CD4-positive, alpha-beta memory T cell (primary cell): ENCODE measurements around the gene SUCLG2. TPM values are rescaled to one million over a fixed set of nuclear protein-coding genes. Genes with fewer than 3 reads are reported as not detected.

Source experiments
- CTCF ChIA-PET: fragments of 350-600 bp; sonication (Branson Sonifier 250); formaldehyde crosslinking; loops from one replicate; lab custom pipeline; 2021; ENCODE audit warnings: inconsistent platforms; ENCODE audit not compliant: partially characterized antibody; lab: Charles Lee
- POLR2A ChIA-PET: fragments of 350-600 bp; sonication (Branson Sonifier 250); formaldehyde crosslinking; loops from one replicate; lab custom pipeline; 2021; ENCODE audit not compliant: partially characterized antibody; lab: Charles Lee
- DNase-seq, 5 donors: peaks; one replicate each; pipeline versions ENCODE4 v3.0.0 to v3.0.0-alpha.2; 2020 to 2022; ENCODE audit warnings: mixed read lengths in 1 of 5
- H3K27ac ChIP-seq: one replicate; pipeline ENCODE4 v1.7.0; 2013; ENCODE audit warnings: low read depth, low read length
- H3K27me3 ChIP-seq: 2 replicates; pipeline ENCODE4 v1.7.0; 2013; ENCODE audit warnings: mild to moderate bottlenecking, low read length, moderate library complexity; ENCODE audit not compliant: insufficient read depth
- H3K36me3 ChIP-seq: 2 replicates; pipeline ENCODE4 v1.7.0; 2013; ENCODE audit warnings: mild to moderate bottlenecking, low read length, moderate library complexity; ENCODE audit not compliant: insufficient read depth
- H3K4me1 ChIP-seq: 2 replicates; pipeline ENCODE4 v1.7.0; 2013; ENCODE audit warnings: mild to moderate bottlenecking, low read length, moderate library complexity; ENCODE audit not compliant: insufficient read depth
- H3K4me3 ChIP-seq, 2 donors: one replicate each; pipeline ENCODE4 v1.7.0; 2013; ENCODE audit warnings: low read length in 2 of 2, mild to moderate bottlenecking in 1 of 2
- H3K9me3 ChIP-seq, 2 donors: one replicate each; pipeline ENCODE4 v1.7.0; 2013; ENCODE audit warnings: low read length in 2 of 2, control low read depth in 1 of 2; ENCODE audit not compliant: control insufficient read depth in 1 of 2
- H3K27ac Mint-ChIP-seq, 7 donors: one replicate each; pipeline ENCODE4 v1.8.0; 2020 to 2021; ENCODE audit warnings: mixed read lengths in 7 of 7, mild to moderate bottlenecking in 6 of 7, inconsistent platforms in 3 of 7, moderate library complexity in 3 of 7
- H3K27me3 Mint-ChIP-seq, 2 donors: one replicate each; pipeline ENCODE4 v1.8.0; 2020 to 2021; ENCODE audit warnings: mixed read lengths in 2 of 2
- H3K36me3 Mint-ChIP-seq, 2 donors: one replicate each; pipeline ENCODE4 v1.8.0; 2020 to 2021; ENCODE audit warnings: mixed read lengths in 2 of 2, inconsistent platforms in 1 of 2, mild to moderate bottlenecking in 1 of 2
- H3K4me1 Mint-ChIP-seq, 4 donors: one replicate each; pipeline ENCODE4 v1.8.0; 2020 to 2021; ENCODE audit warnings: mixed read lengths in 4 of 4, mild to moderate bottlenecking in 1 of 4
- H3K4me3 Mint-ChIP-seq, 8 donors: one replicate each; pipeline ENCODE4 v1.8.0; 2020 to 2021; ENCODE audit warnings: mixed read lengths in 8 of 8, mild to moderate bottlenecking in 7 of 8, moderate library complexity in 6 of 8, inconsistent platforms in 3 of 8
- H3K9me3 Mint-ChIP-seq, 8 donors: one replicate each; pipeline ENCODE4 v1.8.0; 2020 to 2021; ENCODE audit warnings: mixed read lengths in 8 of 8, mild to moderate bottlenecking in 5 of 8, inconsistent platforms in 3 of 8, moderate library complexity in 1 of 8
- intact Hi-C: fragments of 100-400 bp; cut with micrococcal nuclease; formaldehyde crosslinking; loops from one replicate; pipeline ENCODE4 v1.15.1; 2023
- polyA plus RNA-seq, 2 donors: library from polyadenylated mRNA; unstranded; fragments of 300-500 nt; fragmentation: Illumina TruSeq; gene quantifications; one replicate each; pipeline ENCODE4 v1.2.3, GENCODE V29; 2021
- total RNA-seq, 2 experiments: library from RNA; stranded (reverse); gene quantifications; one replicate each; pipeline ENCODE4 v1.2.3, GENCODE V29; 2021

SUCLG2 gene
- total and polyA plus RNA-seq, 4 experiments from 2014 or later = 46.1 to 114 (median 56.8) TPM

DNA sequence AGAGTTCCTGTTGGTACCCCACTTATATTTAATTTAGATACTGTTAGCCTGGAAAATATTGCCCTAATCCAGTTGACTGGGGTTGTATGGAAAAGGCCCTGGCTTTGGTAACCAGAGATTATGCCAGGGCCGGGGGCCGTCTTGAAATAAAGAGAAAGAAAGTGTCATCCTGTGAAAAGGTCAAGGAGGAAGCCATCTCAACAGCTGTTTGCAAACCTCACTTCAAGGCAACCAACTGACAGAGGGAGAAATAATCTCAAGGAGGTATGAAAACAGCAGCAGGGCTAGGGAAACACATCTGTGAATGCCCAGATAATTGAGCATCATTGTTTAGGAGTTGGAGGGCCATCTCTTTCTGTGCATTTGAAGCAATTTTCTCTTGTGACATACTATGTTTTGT is 190.8 kb downstream of the SUCLG2 start:
- H3K9me3 Mint-ChIP-seq = no peaks in the 10 kb centered on the region
- peaks cover 58 to 70% of the 10 kb centered on the region in 2 donors for H3K36me3 Mint-ChIP-seq

DNA sequence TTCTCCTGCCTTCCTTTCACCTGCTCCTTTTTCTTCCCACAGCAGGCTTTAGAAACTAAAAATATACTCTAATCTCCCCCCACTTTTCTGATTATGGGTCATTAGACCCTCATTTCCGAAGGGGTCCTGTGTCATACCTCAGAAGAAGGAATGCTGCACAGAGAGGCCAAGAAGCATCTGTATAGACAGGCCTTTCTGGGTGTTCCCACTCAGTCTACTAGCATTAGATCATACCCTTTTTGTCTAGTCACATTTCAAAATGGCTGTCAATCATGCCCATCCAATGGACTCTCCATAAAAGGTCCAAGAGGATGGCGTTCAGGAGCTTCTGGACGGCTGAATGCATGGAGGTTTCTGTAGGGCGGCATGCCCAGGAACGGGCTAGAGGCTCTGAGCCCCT is 192.2 kb downstream of the SUCLG2 start:
- ChIA-PET CTCF (no interaction called here), POLR2A (no interaction called here)
- H3K36me3 Mint-ChIP-seq = peaks cover 54 to 61% of the 10 kb centered on the region in 2 donors
- Histone ChIP-seq H3K36me3 (no peaks in the 10 kb centered on the region), H3K9me3 (no peaks in the 10 kb centered on the region), H3K27ac (no peak overlapping the region), H3K4me3 (no peak overlapping the region), H3K4me1 (no peaks in the 10 kb centered on the region), H3K27me3 (no peaks in the 10 kb centered on the region)
- H3K27ac Mint-ChIP-seq = peak overlapping the region in 1 of 7 donors; percentile 54
- intact Hi-C loops = no loop called here
- DNase-seq = no peak
- peak overlapping the region in 1 of 8 donors; percentile 26 for H3K4me3 Mint-ChIP-seq
- no peaks in the 10 kb centered on the region for H3K27me3 Mint-ChIP-seq
- H3K9me3 Mint-ChIP-seq = peaks cover 0 to 2% (median 0%) of the 10 kb centered on the region in 8 donors
- peaks cover 5 to 12% (median 9%) of the 10 kb centered on the region in 4 donors for H3K4me1 Mint-ChIP-seq

More for the DNA sequence above, 190.8 kb downstream of the SUCLG2 start:
- no peak overlapping the region for H3K4me3 ChIP-seq
- no peak for DNase-seq
- no peaks in the 10 kb centered on the region for H3K9me3 ChIP-seq
- H3K36me3 ChIP-seq = no peaks in the 10 kb centered on the region
- Mint-ChIP-seq H3K27me3 (no peaks in the 10 kb centered on the region), H3K4me1 (peaks cover 4 to 8% (median 7%) of the 10 kb centered on the region in 4 donors), H3K4me3 (no peak overlapping the region), H3K27ac (peak overlapping the region in 2 of 7 donors; percentile 18 to 25)
- intact Hi-C loops = no loop called here
- CTCF ChIA-PET = no interaction called here
- no peaks in the 10 kb centered on the region for H3K4me1 ChIP-seq
- H3K27ac ChIP-seq = no peak overlapping the region
- H3K27me3 ChIP-seq = no peaks in the 10 kb centered on the region
- POLR2A ChIA-PET = no interaction called here

DNA sequence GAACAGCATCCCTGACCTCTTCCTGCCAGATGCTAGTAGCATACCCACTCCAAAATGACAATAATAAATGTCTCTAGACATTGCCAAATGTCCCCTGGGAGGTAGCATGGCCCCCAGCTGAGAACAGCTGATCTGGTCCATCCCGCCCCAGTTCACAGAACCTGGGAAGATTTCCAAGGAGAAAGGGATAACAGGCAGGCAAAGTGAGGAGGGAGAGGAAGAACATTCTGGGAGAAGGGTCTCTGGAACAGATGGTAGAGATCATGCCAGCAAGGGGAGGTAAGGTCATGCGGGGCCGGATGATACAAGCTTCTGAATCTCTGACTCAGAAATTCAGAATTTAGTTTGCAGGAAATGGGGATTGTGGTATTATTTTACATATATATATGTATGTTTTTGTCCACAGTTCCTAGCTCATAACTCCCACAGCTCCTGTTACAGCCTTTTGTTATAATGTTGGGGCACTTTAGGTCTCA is 192.7 kb downstream of the SUCLG2 start:
- H3K36me3 Mint-ChIP-seq = peaks cover 52 to 59% of the 10 kb centered on the region in 2 donors
- no peaks in the 10 kb centered on the region for H3K27me3 ChIP-seq
- H3K4me1 ChIP-seq = no peaks in the 10 kb centered on the region
- no peaks in the 10 kb centered on the region for H3K27me3 Mint-ChIP-seq
- H3K4me1 Mint-ChIP-seq = peaks cover 5 to 12% (median 9%) of the 10 kb centered on the region in 4 donors
- no peaks in the 10 kb centered on the region for H3K9me3 ChIP-seq
- H3K9me3 Mint-ChIP-seq = peaks cover 0 to 2% (median 0%) of the 10 kb centered on the region in 8 donors
- H3K36me3 ChIP-seq = no peaks in the 10 kb centered on the region
- H3K27ac Mint-ChIP-seq = peak overlapping the region in 1 of 7 donors; percentile 4
- H3K27ac ChIP-seq = no peak overlapping the region
- H3K4me3 ChIP-seq = no peak overlapping the region
- intact Hi-C loops = no loop called here
- DNase-seq = no peak
- no peak overlapping the region for H3K4me3 Mint-ChIP-seq
- ChIA-PET CTCF (no interaction called here), POLR2A (no interaction called here)

DNA sequence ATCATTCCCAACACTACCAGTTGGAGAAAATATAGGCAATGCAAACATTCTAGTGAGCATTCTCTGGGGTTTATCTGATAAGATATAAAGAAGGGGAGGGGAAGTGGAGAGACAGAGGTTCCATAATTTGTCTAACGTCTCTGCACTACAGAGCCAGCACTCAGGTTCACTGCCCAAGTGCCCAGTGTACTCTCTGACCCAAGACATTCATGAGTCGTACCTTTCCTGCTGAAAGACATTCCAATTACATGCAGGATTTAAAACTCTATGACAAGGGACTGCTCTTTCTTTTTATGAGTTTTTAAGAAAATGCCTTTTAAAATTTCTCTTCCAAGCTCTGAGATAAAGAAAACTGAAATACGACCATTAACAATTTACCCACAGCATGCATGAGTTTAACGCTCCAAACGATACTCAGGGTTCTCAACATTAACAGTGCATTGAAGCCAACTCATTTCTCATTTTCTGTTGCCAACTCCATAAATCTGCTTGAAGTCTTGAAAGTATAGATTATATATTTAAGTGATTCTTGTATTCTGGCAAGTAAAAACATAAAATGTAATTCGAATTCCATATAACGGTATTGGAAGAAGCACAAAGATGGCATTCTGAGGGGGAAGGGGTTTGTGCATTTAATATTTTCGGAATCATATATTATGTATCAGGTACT is 193.4 kb downstream of the SUCLG2 start:
- peaks cover 5 to 14% (median 9%) of the 10 kb centered on the region in 4 donors for H3K4me1 Mint-ChIP-seq
- H3K27ac Mint-ChIP-seq = peak overlapping the region in 1 of 7 donors; percentile 9
- H3K4me3 Mint-ChIP-seq = no peak overlapping the region
- no peak for DNase-seq
- H3K27me3 Mint-ChIP-seq = no peaks in the 10 kb centered on the region
- H3K9me3 Mint-ChIP-seq = peaks cover 0 to 2% (median 0%) of the 10 kb centered on the region in 8 donors
- H3K9me3 ChIP-seq = no peaks in the 10 kb centered on the region
- H3K36me3 Mint-ChIP-seq = peaks cover 47 to 62% of the 10 kb centered on the region in 2 donors
- intact Hi-C loops = no loop called here
- CTCF ChIA-PET = no interaction called here
- no peaks in the 10 kb centered on the region for H3K4me1 ChIP-seq
- no peaks in the 10 kb centered on the region for H3K36me3 ChIP-seq
- no peak overlapping the region for H3K4me3 ChIP-seq
- POLR2A ChIA-PET = no interaction called here
- no peaks in the 10 kb centered on the region for H3K27me3 ChIP-seq
- H3K27ac ChIP-seq = no peak overlapping the region

DNA sequence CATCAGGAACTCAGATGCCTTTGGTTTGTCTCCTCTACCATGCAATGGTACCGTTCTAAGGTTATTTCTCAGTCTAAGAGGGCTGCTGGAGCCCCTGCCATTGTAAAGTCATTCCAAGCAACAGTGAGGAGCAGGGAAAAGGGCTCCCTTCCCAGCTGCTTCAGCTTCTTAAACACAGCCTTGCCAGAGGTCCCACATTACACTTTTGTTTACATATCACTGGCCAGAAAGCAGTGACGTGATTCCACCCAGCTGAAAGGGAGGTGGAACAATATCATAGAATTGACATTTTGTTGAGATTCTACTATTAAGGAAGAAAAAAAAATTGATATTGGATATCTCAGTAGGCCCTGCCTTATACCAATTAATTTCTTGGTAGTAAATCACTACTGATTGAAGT is 194.6 kb downstream of the SUCLG2 start:
- CTCF ChIA-PET = no interaction called here

DNA sequence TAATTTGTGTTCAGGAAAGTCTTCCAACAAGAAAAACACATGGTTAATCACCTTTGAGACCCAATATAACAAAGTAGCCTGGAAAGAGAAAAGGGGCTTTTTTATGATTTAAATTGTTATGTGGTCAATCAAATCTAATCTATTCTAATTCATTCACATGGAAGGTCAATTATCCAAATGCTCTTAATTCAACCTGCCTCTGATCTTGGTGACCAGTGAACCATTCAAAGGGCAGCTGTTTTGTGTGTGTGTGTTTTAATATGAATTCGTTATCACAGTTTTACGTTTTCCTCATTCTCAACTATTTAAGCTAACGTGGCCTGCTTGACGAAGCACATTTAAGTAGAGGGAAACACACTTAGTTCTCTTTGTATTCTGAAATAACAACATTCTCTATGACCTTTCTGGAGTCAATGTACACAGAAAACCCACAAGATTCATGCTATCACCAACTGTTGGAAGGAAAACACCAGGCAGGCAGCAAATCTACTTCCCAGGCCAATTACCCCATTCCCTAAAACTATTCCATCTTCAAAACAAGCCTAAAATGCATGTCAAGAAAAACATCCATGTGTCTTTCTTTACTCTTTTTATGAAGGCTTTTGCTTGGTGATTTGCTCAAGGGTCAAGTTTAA is 195.4 kb downstream of the SUCLG2 start:
- H3K4me1 Mint-ChIP-seq = peaks cover 5 to 10% (median 8%) of the 10 kb centered on the region in 4 donors
- CTCF ChIA-PET = no interaction called here
- peaks cover 43 to 57% of the 10 kb centered on the region in 2 donors for H3K36me3 Mint-ChIP-seq

More for the DNA sequence above, 194.6 kb downstream of the SUCLG2 start:
- Histone ChIP-seq H3K36me3 (no peaks in the 10 kb centered on the region), H3K4me3 (no peak overlapping the region), H3K4me1 (no peaks in the 10 kb centered on the region), H3K27ac (no peak overlapping the region), H3K9me3 (no peaks in the 10 kb centered on the region), H3K27me3 (no peaks in the 10 kb centered on the region)
- Mint-ChIP-seq H3K9me3 (peaks cover 0 to 2% (median 0%) of the 10 kb centered on the region in 8 donors), H3K27ac (peak overlapping the region in 1 of 7 donors; percentile 5), H3K36me3 (peaks cover 46 to 62% of the 10 kb centered on the region in 2 donors), H3K4me3 (no peak overlapping the region), H3K27me3 (no peaks in the 10 kb centered on the region), H3K4me1 (peaks cover 5 to 12% (median 8%) of the 10 kb centered on the region in 4 donors)
- intact Hi-C loops = no loop called here
- POLR2A ChIA-PET = no interaction called here
- no peak for DNase-seq

DNA sequence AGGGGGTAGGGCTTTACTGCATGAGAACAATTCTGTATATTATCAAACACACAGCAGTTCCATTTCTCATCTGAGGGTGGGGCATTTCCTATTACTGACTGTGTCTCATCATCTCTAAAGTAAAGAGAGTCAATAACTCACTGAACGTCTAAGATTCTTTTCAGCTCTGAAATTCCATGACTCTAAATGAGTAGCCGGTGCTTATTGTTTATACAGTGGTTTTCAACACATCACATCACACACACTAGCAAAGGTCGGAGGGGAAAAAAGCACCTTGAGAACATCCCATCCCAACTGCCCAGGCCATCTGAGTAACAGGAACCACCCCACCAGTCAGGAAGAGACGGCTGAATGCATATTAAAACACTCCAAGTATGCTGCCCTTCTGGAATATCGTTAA is 196.0 kb downstream of the SUCLG2 start:
- peaks cover 5 to 10% (median 8%) of the 10 kb centered on the region in 4 donors for H3K4me1 Mint-ChIP-seq
- Histone ChIP-seq H3K9me3 (no peaks in the 10 kb centered on the region), H3K27me3 (no peaks in the 10 kb centered on the region), H3K27ac (no peak overlapping the region), H3K4me3 (no peak overlapping the region), H3K4me1 (no peaks in the 10 kb centered on the region), H3K36me3 (no peaks in the 10 kb centered on the region)
- POLR2A ChIA-PET = no interaction called here
- DNase-seq = no peak
- no peak overlapping the region for H3K27ac Mint-ChIP-seq
- H3K9me3 Mint-ChIP-seq = peaks cover 0 to 2% (median 0%) of the 10 kb centered on the region in 8 donors
- no peaks in the 10 kb centered on the region for H3K27me3 Mint-ChIP-seq
- intact Hi-C loops = no loop called here
- peaks cover 43 to 52% of the 10 kb centered on the region in 2 donors for H3K36me3 Mint-ChIP-seq
- CTCF ChIA-PET = no interaction called here
- H3K4me3 Mint-ChIP-seq = no peak overlapping the region

More for the DNA sequence above, 195.4 kb downstream of the SUCLG2 start:
- Mint-ChIP-seq H3K27ac (no peak overlapping the region), H3K9me3 (peaks cover 0 to 2% (median 0%) of the 10 kb centered on the region in 8 donors), H3K4me3 (no peak overlapping the region), H3K27me3 (no peaks in the 10 kb centered on the region)
- Histone ChIP-seq H3K9me3 (no peaks in the 10 kb centered on the region), H3K4me3 (no peak overlapping the region), H3K4me1 (no peaks in the 10 kb centered on the region), H3K36me3 (no peaks in the 10 kb centered on the region), H3K27ac (no peak overlapping the region), H3K27me3 (no peaks in the 10 kb centered on the region)
- no peak for DNase-seq
- intact Hi-C loops = no loop called here
- POLR2A ChIA-PET = no interaction called here
